Pulmonary artery endothelial cell (primary cell): Measurements from ENCODE around the gene DYRK2. TPM values are rescaled to one million over a fixed set of nuclear protein-coding genes. Genes with fewer than 3 reads are reported as not detected.

Source experiments
- DNase-seq: peaks from one replicate; pipeline ENCODE4 v3.0.0-alpha.2; 2011; ENCODE audit warnings: low read depth, low spot score
- total RNA-seq: library from RNA; depleted of rRNA; stranded (reverse); fragments of >200 nt; gene quantifications from 2 replicates; pipeline ENCODE4 v1.2.3, GENCODE V29; 2014

Gene DYRK2
- total RNA-seq, 1 donor from 2014 or later: 10.5 TPM

DNA sequence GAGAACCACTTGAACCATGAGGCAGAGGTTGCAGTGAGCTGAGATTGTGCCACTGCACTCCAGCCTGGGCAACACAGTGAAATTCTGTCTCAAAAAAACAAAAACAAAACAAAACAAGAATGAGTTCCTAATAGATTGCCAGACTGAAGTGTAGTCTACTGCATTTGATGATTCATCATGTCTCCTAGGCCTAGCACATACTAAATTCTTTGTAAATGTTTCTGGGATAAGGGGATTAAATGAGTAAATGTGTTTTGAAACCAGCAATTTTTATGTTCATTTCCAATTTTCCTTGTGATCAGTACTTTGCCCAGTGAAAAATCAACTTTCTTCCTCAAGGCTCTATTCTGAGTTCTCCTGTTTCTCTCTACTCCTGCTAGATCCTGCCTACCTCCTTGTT, 2.9 kb upstream of the DYRK2 start:
- no peak for DNase-seq

DNA sequence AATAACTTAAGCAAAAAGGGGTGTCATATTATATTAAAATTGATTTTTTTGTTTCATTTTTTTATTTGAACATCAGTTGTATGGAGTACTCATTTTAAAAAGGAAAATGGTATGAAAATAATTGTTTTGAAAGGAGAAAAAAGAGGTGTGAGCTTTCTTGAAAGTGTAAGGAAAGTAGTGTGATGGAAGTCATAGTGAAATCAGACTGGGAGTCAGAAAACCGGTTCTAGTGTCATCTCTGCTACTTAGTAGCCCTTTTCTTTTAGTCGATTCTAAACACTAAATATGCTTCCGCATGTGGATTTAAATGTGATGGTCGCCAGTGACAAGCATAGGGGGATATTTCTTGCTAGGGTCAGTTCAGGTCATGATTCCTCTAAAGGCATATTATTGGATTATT, 1.8 kb upstream of the DYRK2 start:
- no peak for DNase-seq

GRCh38 chr12:67647181-67647798, 1.3 kb upstream of the DYRK2 start:
- no peak for DNase-seq

GRCh38 chr12:67647799-67648520, 585 bp upstream of the DYRK2 start:
- DNase-seq: peak; percentile 49

- DNase-seq: no peak
Observed at GRCh38 chr12:67649261-67649569, 670 bp downstream of the DYRK2 start.

DNA sequence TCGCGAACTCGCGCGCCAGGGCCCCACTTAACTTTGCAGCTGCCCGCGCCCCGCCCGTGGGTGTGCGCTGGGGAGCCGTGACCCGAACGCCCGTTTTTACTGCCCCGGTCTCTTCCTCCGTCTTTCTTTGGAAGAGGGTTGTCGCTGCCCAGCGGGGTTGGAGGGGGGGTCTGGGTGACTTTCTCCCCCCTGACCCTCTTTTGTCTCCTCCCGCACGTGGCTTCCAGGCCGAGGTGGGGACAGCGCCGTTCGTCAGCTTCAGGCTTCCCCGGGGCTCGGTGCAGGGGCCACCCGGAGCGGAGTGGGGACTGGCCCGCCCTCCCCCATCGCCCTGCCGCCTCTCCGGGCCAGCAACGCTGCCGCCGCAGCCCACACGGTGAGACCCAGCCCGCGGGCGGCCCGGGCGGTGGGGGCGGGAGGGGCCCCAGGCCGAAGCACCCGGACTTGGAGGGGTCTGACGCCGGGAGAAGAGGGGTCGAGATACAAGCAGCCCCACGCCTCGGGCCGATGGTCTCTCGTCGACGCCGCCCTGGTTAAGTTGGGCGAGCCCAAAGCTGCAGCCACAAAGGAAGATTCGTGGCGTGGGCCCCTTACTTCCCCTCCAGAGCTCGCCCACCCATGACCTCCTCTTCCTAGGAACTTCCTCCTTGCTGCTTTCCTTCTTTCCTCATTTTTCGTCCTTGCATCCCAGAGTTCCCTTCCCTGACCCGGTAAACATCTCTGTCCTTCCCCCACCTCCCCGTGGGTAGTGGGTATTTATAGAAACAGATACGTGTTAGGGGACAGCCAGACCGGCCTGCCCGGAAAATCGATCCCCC, 1.2 kb downstream of the DYRK2 start:
- no peak for DNase-seq

- DNase-seq: no peak
Observed at GRCh38 chr12:67650388-67651131, 2.0 kb downstream of the DYRK2 start.

DNA sequence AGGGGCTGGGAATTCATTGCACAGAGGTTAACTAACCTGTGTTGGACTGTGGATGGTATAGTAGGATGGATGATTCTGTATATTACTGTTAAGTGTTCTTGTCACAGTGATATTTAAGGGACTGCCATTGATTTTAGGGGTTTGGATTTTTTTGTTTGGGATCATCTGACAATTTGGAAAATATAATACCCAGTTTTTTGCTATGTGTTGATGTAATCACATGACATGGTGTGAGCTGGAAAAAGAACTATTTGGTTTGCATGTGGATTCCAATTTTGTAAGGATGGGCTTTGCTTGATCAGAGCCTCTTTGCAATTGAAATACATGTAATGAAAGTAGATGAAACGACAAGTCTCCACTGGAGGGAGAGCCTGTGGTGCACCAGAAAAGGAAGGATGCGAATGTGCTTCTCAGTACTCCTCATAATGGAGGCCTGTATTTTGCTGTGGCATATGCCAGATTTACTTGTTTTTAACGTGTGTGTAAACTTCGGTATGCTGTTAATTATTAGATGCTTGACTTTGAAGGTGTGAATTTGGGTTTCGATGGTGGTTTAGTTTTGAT, 2.7 kb downstream of the DYRK2 start:
- DNase-seq: no peak

DNA sequence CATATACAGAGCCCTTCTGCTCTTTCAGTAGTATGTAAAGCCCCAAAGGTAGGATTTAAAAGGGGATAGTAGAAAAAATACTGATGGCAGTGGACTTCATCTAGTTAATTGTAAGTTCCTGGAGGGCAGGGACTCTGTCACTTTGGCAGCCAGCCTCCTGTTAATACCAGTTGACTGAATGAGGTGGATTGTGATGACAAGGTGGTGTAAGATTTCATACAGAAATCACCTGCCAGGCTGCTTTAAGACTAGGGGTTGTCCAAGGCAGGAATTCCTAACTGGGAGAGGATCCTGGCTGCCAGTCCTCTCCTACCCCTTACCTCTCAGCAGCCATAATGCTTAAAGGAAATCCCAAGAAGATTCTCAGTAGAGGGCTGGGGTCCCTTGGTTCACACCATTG, 7.3 kb downstream of the DYRK2 start:
- no peak for DNase-seq

GRCh38 chr12:67656251-67656650, 7.7 kb downstream of the DYRK2 start:
- DNase-seq: no peak

GRCh38 chr12:67658486-67658885, 9.9 kb downstream of the DYRK2 start:
- DNase-seq: no peak

- DNase-seq: no peak
Observed at GRCh38 chr12:67659292-67659691, 10.7 kb downstream of the DYRK2 start.

DNA sequence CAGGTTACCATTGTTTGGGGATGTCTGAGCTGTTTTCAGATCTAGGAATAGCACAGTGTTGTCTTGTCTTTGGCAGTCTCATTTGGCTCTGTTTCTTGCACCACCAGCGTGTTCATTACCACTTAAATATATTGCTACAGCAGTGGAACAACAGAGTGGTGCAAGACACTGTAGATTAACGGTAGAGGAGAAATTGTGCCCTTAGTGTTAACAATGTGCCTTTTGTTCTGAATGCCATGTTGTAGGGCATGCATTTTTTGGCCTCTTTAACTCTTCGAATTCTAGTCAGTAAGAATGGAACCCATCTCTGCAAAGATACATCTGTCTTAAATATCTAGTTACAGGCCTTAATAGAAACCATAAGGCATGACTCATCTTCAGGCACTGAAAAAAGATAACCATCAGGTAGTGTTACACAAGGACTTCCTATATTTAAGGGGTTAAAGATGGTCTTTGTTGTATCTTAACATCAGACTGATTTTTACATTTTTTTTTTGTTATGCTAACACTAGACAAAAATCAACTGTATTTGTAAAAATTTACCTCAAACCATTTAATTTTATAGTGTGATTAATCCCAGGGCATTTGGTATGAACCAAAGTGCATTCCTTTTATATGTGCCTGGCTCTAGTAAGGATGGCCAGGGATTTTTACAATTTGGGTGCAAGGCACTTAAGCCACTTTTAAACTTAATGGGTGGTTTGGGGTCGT, 12.9 kb downstream of the DYRK2 start:
- no peak for DNase-seq

DNA sequence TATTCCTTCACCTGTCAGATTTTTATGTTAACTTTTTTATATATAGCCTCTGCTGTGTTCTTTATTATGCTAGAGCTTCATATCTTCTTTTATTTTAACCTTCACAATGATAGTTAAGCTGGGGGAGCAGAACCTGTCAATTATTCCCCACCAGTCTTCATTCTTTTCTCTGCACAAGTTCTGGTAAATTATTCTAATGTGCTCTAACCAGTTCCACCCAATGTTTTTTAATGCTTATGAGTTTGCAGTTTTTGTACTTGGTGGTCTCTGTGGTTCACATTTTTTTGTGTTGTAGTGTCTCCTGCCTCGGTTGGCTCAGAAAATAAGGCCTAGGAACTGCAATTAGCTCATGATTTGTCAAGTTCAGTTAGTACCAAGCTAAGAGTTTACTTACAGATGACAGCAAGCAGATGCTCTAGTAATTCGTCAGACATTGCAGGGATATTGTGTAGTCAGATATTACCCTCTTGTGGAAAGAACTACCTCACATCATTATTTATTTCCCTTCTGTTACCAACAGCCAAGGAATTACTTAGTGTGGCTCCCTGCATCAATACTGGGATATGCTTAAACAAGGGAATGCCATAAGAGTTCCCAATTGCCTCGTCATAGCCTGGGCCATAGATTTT, 14.5 kb downstream of the DYRK2 start:
- no peak for DNase-seq

DNA sequence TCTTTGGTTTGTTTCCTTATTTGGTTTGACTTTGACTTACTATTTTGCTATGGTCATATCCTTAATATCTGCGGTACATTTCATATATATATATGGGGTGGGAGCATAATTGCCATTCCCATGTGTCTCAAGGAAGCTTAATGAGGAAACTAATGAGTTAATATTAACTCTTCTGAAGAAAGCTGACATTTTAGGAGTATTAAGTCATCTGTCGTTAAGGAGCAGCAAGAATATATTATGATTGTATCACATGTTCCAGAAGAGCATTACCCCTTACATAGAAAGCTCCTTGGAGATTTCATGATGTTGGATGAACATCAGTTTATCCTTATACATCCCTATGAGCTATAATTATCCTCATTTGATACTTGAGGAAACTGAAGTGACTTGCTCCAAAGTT, 15.6 kb downstream of the DYRK2 start:
- DNase-seq: no peak

DNA sequence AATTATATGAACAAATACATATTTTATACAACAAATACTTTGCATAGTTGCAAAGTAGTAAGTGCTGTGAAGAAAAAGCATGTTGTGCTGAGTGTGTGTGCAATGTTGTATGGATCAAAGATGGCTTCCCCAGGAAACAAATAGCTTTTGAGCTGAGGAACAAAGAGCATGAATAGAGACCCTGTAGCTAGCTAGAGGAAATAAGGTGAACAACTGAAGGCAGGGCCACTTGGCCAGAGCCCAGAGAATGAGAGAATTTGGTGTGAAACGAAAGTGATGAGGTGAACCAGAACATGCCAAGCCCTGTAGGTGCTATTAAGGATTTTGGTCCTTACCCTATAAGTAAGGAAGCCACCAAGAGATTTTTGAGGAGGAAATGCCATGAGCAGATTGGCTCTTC, 17.1 kb downstream of the DYRK2 start:
- no peak for DNase-seq

DNA sequence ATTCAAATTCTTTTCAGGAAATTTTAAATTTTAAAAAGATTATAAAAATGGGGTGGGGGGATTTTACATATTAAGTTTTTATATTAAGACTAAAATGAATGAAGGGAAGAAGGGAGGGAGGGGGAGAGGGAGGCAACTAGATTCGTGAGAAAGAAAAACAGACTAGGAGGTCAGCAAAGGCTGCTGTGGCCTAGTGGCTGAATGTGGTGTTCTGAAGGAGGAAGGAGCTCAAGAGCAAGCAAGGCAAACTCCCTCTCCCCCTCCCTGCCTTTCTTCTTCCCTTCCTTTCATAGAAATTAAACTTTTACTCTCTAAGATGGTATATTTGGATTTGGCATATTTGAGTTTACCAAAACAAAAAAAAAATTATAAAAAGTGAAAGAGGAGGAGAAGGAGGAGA, 18.1 kb downstream of the DYRK2 start:
- DNase-seq: no peak

GRCh38 chr12:67667276-67668073, 18.9 kb downstream of the DYRK2 start:
- DNase-seq: no peak

- no peak for DNase-seq
Observed at GRCh38 chr12:67669217-67669933, 20.8 kb downstream of the DYRK2 start.
